MM.1S (cell line): Measurements from ENCODE around the gene SUCLA2.

Experiments
- CTCF ChIP-seq: fragments of 300-600 bp; sonication (generic); IDR thresholded peaks from 2 replicates; pipeline ENCODE4 v1.5.1; 2016; ENCODE audit warnings: antibody characterized with exemption, low read length, mixed read lengths
- EZH2 ChIP-seq: fragments of 300-600 bp; sonication (generic); optimal IDR thresholded peaks from 2 replicates; pipeline ENCODE3; 2017; ENCODE audit warnings: low read depth, mild to moderate bottlenecking, antibody characterized with exemption, low read length, mixed read lengths
- EZH2phosphoT487 ChIP-seq: fragments of 300-600 bp; sonication (generic); IDR thresholded peaks from 2 replicates; pipeline ENCODE4 v1.6.1; 2018; ENCODE audit warnings: antibody characterized with exemption, low read length

- no peak for TF ChIP-seq CTCF
- TF ChIP-seq EZH2: no peak
- TF ChIP-seq EZH2phosphoT487: no peak
These were observed 42.9 kb upstream of the SUCLA2 start for GRCh38 chr13:48043789-48044503.
